Endothelial cell of umbilical vein (primary cell): ENCODE measurements around the gene TMEM54. TPM values are rescaled to one million over a fixed set of nuclear protein-coding genes. Genes with fewer than 3 reads are reported as not detected.

Source experiments
- BruUV-seq: library from RNA; stranded (reverse); fragments of 400-500 nt; replicated peaks from 2 replicates; lab custom pipeline; 2021; lab: Mats Ljungman, UMichigan
- CTCF ChIA-PET: fragments of 300-600, 350-600 bp; sonication (Branson Sonifier 250); formaldehyde crosslinking; loops from one replicate; lab custom pipeline; 2021; ENCODE audit warnings: antibody characterized with exemption, inconsistent platforms; lab: Charles Lee
- POLR2A ChIA-PET: fragments of 300-600, 350-600 bp; sonication (Branson Sonifier 250); formaldehyde crosslinking; loops from one replicate; lab custom pipeline; 2021; ENCODE audit warnings: antibody characterized with exemption, inconsistent platforms; lab: Charles Lee
- DNase-seq: peaks from one replicate; pipeline ENCODE4 v3.0.0-alpha.2; 2011; ENCODE audit warnings: low read depth, low spot score
- FAIRE-seq: peaks from 2 replicates; lab custom pipeline; 2011; peaks lifted over from hg19 to GRCh38; lab: Jason Lieb, UNC
- H2AFZ ChIP-seq: 2 replicates; pipeline ENCODE4 v1.6.0; 2012; ENCODE audit warnings: low read depth, low read length, control low read depth, inconsistent platforms
- H3K27ac ChIP-seq: 2 replicates; pipeline ENCODE4 v1.5.1; 2011; ENCODE audit warnings: low read depth, mild to moderate bottlenecking, control low read depth, low read length, moderate library complexity; ENCODE audit not compliant: insufficient read depth
- H3K27me3 ChIP-seq, 2 experiments: 2 replicates each; pipeline versions ENCODE4 v1.6.0 to v1.6.1; 2011; ENCODE audit warnings: low read length in 2 of 2, mixed read lengths in 1 of 2; ENCODE audit not compliant: control insufficient read depth in 2 of 2, insufficient read depth in 2 of 2
- H3K36me3 ChIP-seq, 2 experiments: 2 replicates in 1 of 2; 3 replicates in 1 of 2; pipeline ENCODE4 v1.5.1; 2011; ENCODE audit warnings: low read length in 2 of 2, mild to moderate bottlenecking in 1 of 2, moderate library complexity in 1 of 2; ENCODE audit not compliant: control insufficient read depth in 2 of 2, insufficient read depth in 2 of 2; ENCODE audit errors: extremely low read depth in 1 of 2
- H3K4me1 ChIP-seq: 3 replicates; pipeline ENCODE4 v1.5.1; 2011; ENCODE audit warnings: mild to moderate bottlenecking, low read length; ENCODE audit not compliant: control insufficient read depth, insufficient read depth; ENCODE audit errors: extremely low read depth
- H3K4me2 ChIP-seq: 2 replicates; pipeline ENCODE4 v1.6.1; 2011; ENCODE audit warnings: low read length, control low read depth, mixed read lengths; ENCODE audit not compliant: insufficient read depth
- H3K4me3 ChIP-seq, 3 experiments: fragments of 200-600 bp in 1 of 3; sonication (generic), shearing (Covaris generic) in 1 of 3; replicated peaks in 1 of 3; 2 replicates each; pipeline ENCODE4 v1.5.1; 2011 to 2016; ENCODE audit warnings: control low read depth in 3 of 3, low read length in 3 of 3, mild to moderate bottlenecking in 2 of 3, inconsistent platforms in 1 of 3, low read depth in 1 of 3, moderate library complexity in 1 of 3; ENCODE audit not compliant: insufficient read depth in 1 of 3
- H3K79me2 ChIP-seq: 2 replicates; pipeline ENCODE4 v1.6.0; 2012; ENCODE audit warnings: low read length, inconsistent platforms; ENCODE audit not compliant: control insufficient read depth, insufficient read depth
- H3K9ac ChIP-seq: replicated peaks from 2 replicates; pipeline ENCODE3; 2011; ENCODE audit warnings: low read length, control low read depth; ENCODE audit not compliant: insufficient read depth; ENCODE audit errors: extremely low read depth
- H3K9me1 ChIP-seq: replicated peaks from 3 replicates; pipeline ENCODE4 v1.6.0; 2011; ENCODE audit warnings: mild to moderate bottlenecking, low read length; ENCODE audit not compliant: control insufficient read depth, insufficient read depth; ENCODE audit errors: extremely low read depth
- H3K9me3 ChIP-seq: replicated peaks from 2 replicates; pipeline ENCODE4 v1.5.1; 2012; ENCODE audit warnings: low read length, inconsistent platforms; ENCODE audit not compliant: control insufficient read depth, insufficient read depth
- H4K20me1 ChIP-seq: replicated peaks from 2 replicates; pipeline ENCODE3; 2011; ENCODE audit warnings: mild to moderate bottlenecking, low read length; ENCODE audit not compliant: control insufficient read depth, insufficient read depth; ENCODE audit errors: extremely low read depth
- EZH2 ChIP-seq: IDR thresholded peaks from 2 replicates; pipeline ENCODE4 v1.6.1; 2012; ENCODE audit warnings: borderline replicate concordance, low read depth, mild to moderate bottlenecking, moderate library complexity, low read length, inconsistent platforms; ENCODE audit not compliant: severe bottlenecking
- FOS ChIP-seq: IDR thresholded peaks from 2 replicates; pipeline ENCODE4 v1.6.1; 2011; ENCODE audit warnings: mild to moderate bottlenecking, low read length, moderate library complexity, borderline replicate concordance; ENCODE audit not compliant: insufficient read depth
- GATA2 ChIP-seq: IDR thresholded peaks from 2 replicates; pipeline ENCODE4 v1.7.0; 2011; ENCODE audit warnings: low read depth, mild to moderate bottlenecking, moderate library complexity, mixed read lengths, low read length; ENCODE audit not compliant: insufficient read length, insufficient read depth
- JUN ChIP-seq: IDR thresholded peaks from 2 replicates; pipeline ENCODE4 v1.6.1; 2011; ENCODE audit warnings: borderline replicate concordance, low read depth; ENCODE audit not compliant: insufficient read length, insufficient read depth
- MYC ChIP-seq: IDR thresholded peaks from one replicate; pipeline ENCODE4 v1.6.1; 2011; ENCODE audit warnings: mild to moderate bottlenecking, low read depth, low read length
- POLR2A ChIP-seq: IDR thresholded peaks from 2 replicates; pipeline ENCODE4 v1.6.1; 2012; ENCODE audit warnings: low read depth, mild to moderate bottlenecking, control low read depth, low read length
- POLR2AphosphoS5 ChIP-seq: IDR thresholded peaks from 2 replicates; pipeline ENCODE4 v1.6.1; 2012; ENCODE audit warnings: low read depth, mild to moderate bottlenecking, control low read depth, low read length, moderate library complexity; ENCODE audit not compliant: insufficient read depth
- dilution Hi-C: fragments of 300-500 bp; cut with MboI; formaldehyde crosslinking; loops from one replicate; pipeline ENCODE4 v1.15.0; 2019; ENCODE audit warnings: low sequenced_read_pairs; ENCODE audit not compliant: extremely low pct_ligation_motif_present
- intact Hi-C: fragments of 100-400 bp; cut with micrococcal nuclease; formaldehyde crosslinking; loops from one replicate; pipeline ENCODE4 v1.10.0; 2022
- polyA plus RNA-seq, 4 experiments: library from polyadenylated mRNA; depleted of rRNA in 3 of 4; stranded (reverse) in 3 of 4; unstranded in 1 of 4; fragments of >200 nt; gene quantifications; 2 replicates each; pipeline versions ENCODE4 v1.2.1 to v1.2.3, GENCODE V29; 2011 to 2012; ENCODE audit warnings: missing spikeins in 1 of 4
- total RNA-seq: library from RNA; stranded (reverse); gene quantifications from 2 replicates; pipeline ENCODE4 v1.2.3, GENCODE V29; 2021
- TF ChIP-seq, protein P1 (sequence below): IDR thresholded peaks from 2 replicates; pipeline ENCODE4 v1.6.1; 2011; ENCODE audit not compliant: insufficient read depth, insufficient read length
- TF ChIP-seq, protein P2 (sequence below), 2 donors: IDR thresholded peaks; 1 replicate in 1 of 2; 2 replicates in 1 of 2; pipeline ENCODE4 v1.5.1; 2011; ENCODE audit warnings: low read length in 2 of 2, mild to moderate bottlenecking in 2 of 2, moderate library complexity in 2 of 2, control low read depth in 1 of 2, inconsistent platforms in 1 of 2, low read depth in 1 of 2; ENCODE audit not compliant: insufficient read depth in 1 of 2; ENCODE audit errors: extremely low read depth in 1 of 2

TMEM54 gene
- total and polyA plus RNA-seq, 2 donors (not counting 3 experiments of a cell fraction or from before 2014, with no cell fraction given) = 23.6 to 77.2 TPM

DNA sequence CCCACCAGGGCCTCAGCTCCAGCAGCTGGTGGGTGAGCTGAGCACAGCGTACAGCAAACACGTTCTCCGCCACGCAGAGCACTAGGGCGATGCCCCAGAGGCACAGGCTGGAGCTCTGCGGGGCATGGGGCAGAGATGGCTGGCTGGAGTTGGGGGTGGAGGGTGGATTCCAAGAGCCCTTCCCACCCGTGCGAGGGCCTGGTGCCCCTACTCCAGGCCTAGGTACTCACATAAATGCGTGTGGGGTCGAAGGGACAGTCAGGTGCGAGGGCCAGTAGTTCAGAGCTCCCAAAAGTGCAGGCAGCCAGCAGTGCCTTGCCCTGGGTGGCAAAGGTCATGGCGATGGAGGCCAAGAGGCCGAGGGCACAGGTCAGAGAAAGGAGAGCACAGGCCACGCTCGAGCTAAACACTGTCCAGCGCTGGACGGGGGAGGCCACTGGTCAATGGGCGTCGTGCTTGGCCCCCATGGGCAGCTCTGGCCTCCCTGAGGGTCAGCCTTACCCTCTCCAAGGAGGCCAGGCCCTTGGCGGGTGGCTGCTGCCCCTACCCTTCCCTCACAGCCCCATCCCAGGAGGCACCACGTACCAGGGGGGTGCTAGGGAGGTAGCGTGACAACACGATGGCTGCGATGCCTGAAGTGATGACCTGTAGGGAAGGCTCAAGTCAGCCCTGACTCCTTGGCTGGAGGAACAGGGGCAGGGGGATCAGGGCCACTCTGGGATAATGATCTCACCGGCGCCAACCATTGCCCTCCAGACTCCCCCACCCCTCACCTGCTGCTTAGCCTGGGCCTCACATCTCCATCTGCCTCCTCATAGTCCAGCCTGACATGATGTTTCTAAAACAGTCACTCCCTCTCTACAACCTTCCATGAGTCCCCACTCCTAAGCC lies 5.6 kb downstream of the TMEM54 start:
- CTCF ChIA-PET = interaction anchor here (1.0 to 2.1 kb wide), 4 partner anchors 8 to 190 kb away, joined by 3 to 13 read pairs (median 4); partner anchors contain the start of gene HPCA
- Histone ChIP-seq H3K4me1 (peaks cover 8% of the 10 kb centered on the region), H4K20me1 (no peaks in the 10 kb centered on the region), H3K9me1 (no peaks in the 10 kb centered on the region), H3K9ac (no peak overlapping the region), H3K79me2 (no peaks in the 10 kb centered on the region), H3K4me2 (no peak overlapping the region), H3K9me3 (no peaks in the 10 kb centered on the region), H3K27me3 (peaks cover 13 to 19% of the 10 kb centered on the region in 2 experiments), H3K4me3 (no peak overlapping the region), H3K27ac (no peak overlapping the region), H2AFZ (no peak overlapping the region), H3K36me3 (no peaks in the 10 kb centered on the region)
- BruUV-seq = no TSS peak
- dilution Hi-C loops = no loop called here
- TF ChIP-seq, protein P1, sequence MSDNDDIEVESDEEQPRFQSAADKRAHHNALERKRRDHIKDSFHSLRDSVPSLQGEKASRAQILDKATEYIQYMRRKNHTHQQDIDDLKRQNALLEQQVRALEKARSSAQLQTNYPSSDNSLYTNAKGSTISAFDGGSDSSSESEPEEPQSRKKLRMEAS = no peak
- TF ChIP-seq MYC (no peak), EZH2 (no peak), POLR2A (no peak), JUN (no peak), GATA2 (no peak), FOS (no peak), POLR2AphosphoS5 (no peak)
- TF ChIP-seq, protein P2, sequence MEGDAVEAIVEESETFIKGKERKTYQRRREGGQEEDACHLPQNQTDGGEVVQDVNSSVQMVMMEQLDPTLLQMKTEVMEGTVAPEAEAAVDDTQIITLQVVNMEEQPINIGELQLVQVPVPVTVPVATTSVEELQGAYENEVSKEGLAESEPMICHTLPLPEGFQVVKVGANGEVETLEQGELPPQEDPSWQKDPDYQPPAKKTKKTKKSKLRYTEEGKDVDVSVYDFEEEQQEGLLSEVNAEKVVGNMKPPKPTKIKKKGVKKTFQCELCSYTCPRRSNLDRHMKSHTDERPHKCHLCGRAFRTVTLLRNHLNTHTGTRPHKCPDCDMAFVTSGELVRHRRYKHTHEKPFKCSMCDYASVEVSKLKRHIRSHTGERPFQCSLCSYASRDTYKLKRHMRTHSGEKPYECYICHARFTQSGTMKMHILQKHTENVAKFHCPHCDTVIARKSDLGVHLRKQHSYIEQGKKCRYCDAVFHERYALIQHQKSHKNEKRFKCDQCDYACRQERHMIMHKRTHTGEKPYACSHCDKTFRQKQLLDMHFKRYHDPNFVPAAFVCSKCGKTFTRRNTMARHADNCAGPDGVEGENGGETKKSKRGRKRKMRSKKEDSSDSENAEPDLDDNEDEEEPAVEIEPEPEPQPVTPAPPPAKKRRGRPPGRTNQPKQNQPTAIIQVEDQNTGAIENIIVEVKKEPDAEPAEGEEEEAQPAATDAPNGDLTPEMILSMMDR (IDR thresholded peaks at IDR 0.05; ENCODE audit: extremely low read depth in 1 of 2, insufficient read depth in 1 of 2, low read depth in 1 of 2, low read length in 2 of 2) = no peak
- DNase-seq (no peak), FAIRE-seq (no peak)
- POLR2A ChIA-PET = no interaction called here
- intact Hi-C loops = no loop called here
